ENCODE data around the gene ABHD16B. TPM values are rescaled to one million over a fixed set of nuclear protein-coding genes. Genes with fewer than 3 reads are reported as not detected.

ABHD16B gene
- total and polyA plus RNA-seq, 2 of the 13 experiments (the other 11 are each of a cell fraction or from before 2014, with no cell fraction given): not detected

DNA sequence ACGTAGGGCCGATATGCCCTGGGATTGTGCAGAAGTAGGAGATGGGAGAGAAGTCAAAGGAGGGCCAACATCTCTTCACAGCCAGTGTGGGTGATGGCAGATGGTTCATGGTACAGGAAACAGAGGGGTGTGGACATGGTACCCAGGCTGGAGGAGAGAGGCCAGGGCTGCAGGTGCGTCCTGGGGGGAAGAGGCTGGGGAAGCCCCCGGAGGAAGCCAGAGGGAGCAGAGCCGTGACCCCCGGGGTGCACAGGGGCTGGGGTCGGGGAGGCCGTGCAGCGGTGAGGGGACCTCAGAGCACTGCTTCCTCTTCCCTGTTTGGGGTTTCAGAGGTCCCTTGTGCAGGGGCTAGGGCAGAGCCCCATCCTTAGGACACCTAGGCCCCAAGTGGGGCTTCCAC lies 19.0 kb upstream of the ABHD16B start:
- WGBS (ENCODE audit: low lambda C conversion rate): 36% methylated on average over 9 of the region's 9 CpGs
- FAIRE-seq (no peak), ATAC-seq (no peak), DNase-seq (ENCODE audit: low spot score) (no peak)
- H3K9ac ChIP-seq (ENCODE audit: insufficient read depth, low read depth, low read length): no peak overlapping the region
- CTCF ChIA-PET (ENCODE audit: low intra/inter-chr PET ratio, low total read pairs): no interaction called here
- no peak overlapping the region for H3K4me2 ChIP-seq (ENCODE audit: low read depth, low read length)
- peaks cover 50% of the 10 kb centered on the region for H3K4me1 ChIP-seq (ENCODE audit: insufficient read depth, low read length)
- H3K79me2 ChIP-seq (ENCODE audit: insufficient read depth, low read length): no peaks in the 10 kb centered on the region
- H3K27ac ChIP-seq (ENCODE audit: extremely low read length, insufficient read depth, low read length): no peak overlapping the region
- no TSS peak for BruUV-seq (replicated peaks)
- H3K36me3 ChIP-seq (replicated peaks in 1 of 2; ENCODE audit: control insufficient read depth in 1 of 2, insufficient read depth in 2 of 2, low read length in 2 of 2): no peaks in the 10 kb centered on the region
- no peak overlapping the region for H2AFZ ChIP-seq (ENCODE audit: low read length)
- H3K27me3 ChIP-seq (ENCODE audit: control insufficient read depth in 1 of 2, insufficient read depth in 2 of 2, low read length in 2 of 2): peaks cover 19 to 64% of the 10 kb centered on the region in 2 experiments
- TF ChIP-seq ZNF724P (CRISPR knock-in tag; IDR thresholded peaks at IDR 0.05; ENCODE audit: borderline replicate concordance): no peak
- no peak for TF ChIP-seq NR3C1 (CRISPR knock-in tag; IDR thresholded peaks at IDR 0.05)
- TF ChIP-seq ZSCAN29 (CRISPR knock-in tag; conservative IDR thresholded peaks at IDR 0.05): no peak
- TF ChIP-seq SATB2 (CRISPR knock-in tag; IDR thresholded peaks at IDR 0.05): no peak
- TF ChIP-seq PAXIP1 (CRISPR knock-in tag; conservative IDR thresholded peaks at IDR 0.05): no peak
- TF ChIP-seq, protein P1, sequence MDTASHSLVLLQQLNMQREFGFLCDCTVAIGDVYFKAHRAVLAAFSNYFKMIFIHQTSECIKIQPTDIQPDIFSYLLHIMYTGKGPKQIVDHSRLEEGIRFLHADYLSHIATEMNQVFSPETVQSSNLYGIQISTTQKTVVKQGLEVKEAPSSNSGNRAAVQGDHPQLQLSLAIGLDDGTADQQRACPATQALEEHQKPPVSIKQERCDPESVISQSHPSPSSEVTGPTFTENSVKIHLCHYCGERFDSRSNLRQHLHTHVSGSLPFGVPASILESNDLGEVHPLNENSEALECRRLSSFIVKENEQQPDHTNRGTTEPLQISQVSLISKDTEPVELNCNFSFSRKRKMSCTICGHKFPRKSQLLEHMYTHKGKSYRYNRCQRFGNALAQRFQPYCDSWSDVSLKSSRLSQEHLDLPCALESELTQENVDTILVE (CRISPR knock-in tag; IDR thresholded peaks at IDR 0.05): no peak
- TF ChIP-seq PAF1 (CRISPR knock-in tag; IDR thresholded peaks at IDR 0.05): no peak
- no peak for TF ChIP-seq MYNN (CRISPR knock-in tag; IDR thresholded peaks at IDR 0.05; ENCODE audit: low read depth)
- TF ChIP-seq, protein P2, sequence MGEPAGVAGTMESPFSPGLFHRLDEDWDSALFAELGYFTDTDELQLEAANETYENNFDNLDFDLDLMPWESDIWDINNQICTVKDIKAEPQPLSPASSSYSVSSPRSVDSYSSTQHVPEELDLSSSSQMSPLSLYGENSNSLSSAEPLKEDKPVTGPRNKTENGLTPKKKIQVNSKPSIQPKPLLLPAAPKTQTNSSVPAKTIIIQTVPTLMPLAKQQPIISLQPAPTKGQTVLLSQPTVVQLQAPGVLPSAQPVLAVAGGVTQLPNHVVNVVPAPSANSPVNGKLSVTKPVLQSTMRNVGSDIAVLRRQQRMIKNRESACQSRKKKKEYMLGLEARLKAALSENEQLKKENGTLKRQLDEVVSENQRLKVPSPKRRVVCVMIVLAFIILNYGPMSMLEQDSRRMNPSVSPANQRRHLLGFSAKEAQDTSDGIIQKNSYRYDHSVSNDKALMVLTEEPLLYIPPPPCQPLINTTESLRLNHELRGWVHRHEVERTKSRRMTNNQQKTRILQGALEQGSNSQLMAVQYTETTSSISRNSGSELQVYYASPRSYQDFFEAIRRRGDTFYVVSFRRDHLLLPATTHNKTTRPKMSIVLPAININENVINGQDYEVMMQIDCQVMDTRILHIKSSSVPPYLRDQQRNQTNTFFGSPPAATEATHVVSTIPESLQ (CRISPR knock-in tag; conservative IDR thresholded peaks at IDR 0.05): no peak
- TF ChIP-seq ZNF883 (CRISPR knock-in tag; IDR thresholded peaks at IDR 0.05; ENCODE audit: not compliant biosample characterization): no peak
- TF ChIP-seq, protein P3, sequence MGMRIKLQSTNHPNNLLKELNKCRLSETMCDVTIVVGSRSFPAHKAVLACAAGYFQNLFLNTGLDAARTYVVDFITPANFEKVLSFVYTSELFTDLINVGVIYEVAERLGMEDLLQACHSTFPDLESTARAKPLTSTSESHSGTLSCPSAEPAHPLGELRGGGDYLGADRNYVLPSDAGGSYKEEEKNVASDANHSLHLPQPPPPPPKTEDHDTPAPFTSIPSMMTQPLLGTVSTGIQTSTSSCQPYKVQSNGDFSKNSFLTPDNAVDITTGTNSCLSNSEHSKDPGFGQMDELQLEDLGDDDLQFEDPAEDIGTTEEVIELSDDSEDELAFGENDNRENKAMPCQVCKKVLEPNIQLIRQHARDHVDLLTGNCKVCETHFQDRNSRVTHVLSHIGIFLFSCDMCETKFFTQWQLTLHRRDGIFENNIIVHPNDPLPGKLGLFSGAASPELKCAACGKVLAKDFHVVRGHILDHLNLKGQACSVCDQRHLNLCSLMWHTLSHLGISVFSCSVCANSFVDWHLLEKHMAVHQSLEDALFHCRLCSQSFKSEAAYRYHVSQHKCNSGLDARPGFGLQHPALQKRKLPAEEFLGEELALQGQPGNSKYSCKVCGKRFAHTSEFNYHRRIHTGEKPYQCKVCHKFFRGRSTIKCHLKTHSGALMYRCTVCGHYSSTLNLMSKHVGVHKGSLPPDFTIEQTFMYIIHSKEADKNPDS (CRISPR knock-in tag; IDR thresholded peaks at IDR 0.05): no peak
- TF ChIP-seq CCDC6 (CRISPR knock-in tag; IDR thresholded peaks at IDR 0.05): no peak
- TF ChIP-seq ZNF350 (CRISPR knock-in tag; IDR thresholded peaks at IDR 0.05; ENCODE audit: borderline replicate concordance, low read depth): no peak
- intact Hi-C loops (cut with micrococcal nuclease; ENCODE audit: unreplicated experiment): no loop called here
- no peaks in the 10 kb centered on the region for H3K9me3 ChIP-seq (ENCODE audit: low read length)
- in situ Hi-C loops (cut with HindIII; ENCODE audit: extremely low pct_ligation_motif_present, low pct_unique_long_range_greater_than_20kb): no loop called here
- POLR2A ChIA-PET: interaction anchor here (2.1 kb wide), 1 partner anchor 12 kb away, joined by 6 read pairs; no protein-coding TSS in a partner anchor
- no peaks in the 10 kb centered on the region for H4K20me1 ChIP-seq (ENCODE audit: insufficient read depth, low read length)
- no peak overlapping the region for H3K4me3 ChIP-seq (replicated peaks in 1 of 3; ENCODE audit: insufficient read depth in 1 of 3, low read depth in 2 of 3, low read length in 3 of 3)

All from HepG2 (cell line).